Brain microvascular endothelial cell (primary cell): ENCODE results near the gene CTTN.

Experiments
- DNase-seq: peaks from one replicate; pipeline ENCODE4 v3.0.0-alpha.2; 2020
- H3K27ac ChIP-seq: fragments of 250-450 bp; sonication (Bioruptor Pico); 2 replicates; pipeline ENCODE4 v1.5.1; 2020; ENCODE audit warnings: mild to moderate bottlenecking, moderate library complexity
- H3K27me3 ChIP-seq: fragments of 250-450 bp; sonication (Bioruptor Pico); replicated peaks from 2 replicates; pipeline ENCODE4 v1.5.1; 2020; ENCODE audit warnings: mild to moderate bottlenecking
- H3K36me3 ChIP-seq: fragments of 250-450 bp; sonication (Bioruptor Pico); replicated peaks from 2 replicates; pipeline ENCODE4 v1.5.1; 2020; ENCODE audit warnings: mild to moderate bottlenecking
- H3K4me3 ChIP-seq: 2 replicates; pipeline ENCODE4 v1.5.1; 2011; ENCODE audit warnings: low read depth, mild to moderate bottlenecking, control low read depth, low read length, moderate library complexity
- CTCF ChIP-seq: IDR thresholded peaks from 2 replicates; pipeline ENCODE4 v1.5.1; 2011; ENCODE audit warnings: low read depth, mild to moderate bottlenecking, moderate library complexity, low read length, control low read depth, inconsistent platforms; ENCODE audit errors: missing control alignments
- in situ Hi-C: cut with HindIII; loops from 2 replicates; pipeline ENCODE4 v1.10.0; 2017; ENCODE audit warnings: low sequenced_read_pairs, low pct_ligation_motif_present

Gene CTTN

GRCh38 chr11:70364745-70365543, 33.4 kb upstream of the CTTN start:
- in situ Hi-C loops: no loop called here
- H3K36me3 ChIP-seq: peaks cover 31% of the 10 kb centered on the region

GRCh38 chr11:70365544-70365927, 32.8 kb upstream of the CTTN start:
- DNase-seq: no peak
- peaks cover 25% of the 10 kb centered on the region for H3K36me3 ChIP-seq
- no peak overlapping the region for H3K4me3 ChIP-seq
- in situ Hi-C loops: no loop called here
- TF ChIP-seq CTCF: no peak
- H3K27me3 ChIP-seq: no peaks in the 10 kb centered on the region
- no peak overlapping the region for H3K27ac ChIP-seq

More at GRCh38 chr11:70364745-70365543, 33.4 kb upstream of the CTTN start:
- Histone ChIP-seq H3K4me3 (no peak overlapping the region), H3K27ac (no peak overlapping the region), H3K27me3 (no peaks in the 10 kb centered on the region)
- no peak for TF ChIP-seq CTCF
- DNase-seq: no peak

GRCh38 chr11:70367071-70367470, 31.3 kb upstream of the CTTN start:
- peak; percentile 40 for DNase-seq
- Histone ChIP-seq H3K27me3 (no peaks in the 10 kb centered on the region), H3K4me3 (no peak overlapping the region), H3K27ac (no peak overlapping the region), H3K36me3 (peaks cover 14% of the 10 kb centered on the region)
- TF ChIP-seq CTCF: peak; percentile 36
- in situ Hi-C loops: no loop called here

- DNase-seq: no peak
- Histone ChIP-seq H3K4me3 (no peak overlapping the region), H3K36me3 (peaks cover 20% of the 10 kb centered on the region), H3K27ac (no peak overlapping the region), H3K27me3 (no peaks in the 10 kb centered on the region)
- in situ Hi-C loops: no loop called here
- TF ChIP-seq CTCF: no peak
Measured at GRCh38 chr11:70368961-70369360, 29.4 kb upstream of the CTTN start.

GRCh38 chr11:70371241-70371640, 27.1 kb upstream of the CTTN start:
- Histone ChIP-seq H3K36me3 (peaks cover 23% of the 10 kb centered on the region), H3K27me3 (no peaks in the 10 kb centered on the region), H3K27ac (no peak overlapping the region), H3K4me3 (no peak overlapping the region)
- DNase-seq: no peak
- TF ChIP-seq CTCF: no peak
- in situ Hi-C loops: no loop called here

GRCh38 chr11:70372076-70372475, 26.3 kb upstream of the CTTN start:
- peaks cover 29% of the 10 kb centered on the region for H3K36me3 ChIP-seq

More at GRCh38 chr11:70372076-70372475, 26.3 kb upstream of the CTTN start:
- H3K4me3 ChIP-seq: no peak overlapping the region
- in situ Hi-C loops: no loop called here
- H3K27me3 ChIP-seq: no peaks in the 10 kb centered on the region
- no peak for TF ChIP-seq CTCF
- no peak for DNase-seq
- H3K27ac ChIP-seq: no peak overlapping the region
